ENCODE data around the gene PRM3.

Gene PRM3

GRCh38 chr16:11272921-11273720 is at the start of gene PRM3:
TSS of gene PRM3 (minus strand) at chr16:11273629. CDS start at chr16:11273595, 34 bp downstream.
- no peak for DNase-seq

- DNase-seq = no peak
Measured at GRCh38 chr16:11322823-11323222, 49.4 kb upstream of the PRM3 start.

GRCh38 chr16:11321662-11322061 is 48.2 kb upstream of the PRM3 start:
- no peak for DNase-seq

- DNase-seq = no peak
Measured at GRCh38 chr16:11320170-11320569, 46.7 kb upstream of the PRM3 start.

GRCh38 chr16:11319529-11320146 is 46.2 kb upstream of the PRM3 start:
- no peak for DNase-seq

- DNase-seq = no peak
Measured at GRCh38 chr16:11318817-11319216, 45.4 kb upstream of the PRM3 start.

- no peak for DNase-seq
Measured at GRCh38 chr16:11316331-11317015, 43.0 kb upstream of the PRM3 start.

- no peak for DNase-seq
Measured at GRCh38 chr16:11315510-11315909, 42.1 kb upstream of the PRM3 start.

- no peak for DNase-seq
Measured at GRCh38 chr16:11314309-11314894, 41.0 kb upstream of the PRM3 start.

GRCh38 chr16:11313493-11314308 is 40.3 kb upstream of the PRM3 start:
- DNase-seq = no peak

GRCh38 chr16:11312718-11313492 is 39.5 kb upstream of the PRM3 start:
- DNase-seq = peak; percentile 39

- DNase-seq = peak; percentile 79
Measured at GRCh38 chr16:11310997-11311561, 37.6 kb upstream of the PRM3 start.

- DNase-seq = no peak
Measured at GRCh38 chr16:11310634-11310977, 37.2 kb upstream of the PRM3 start.

- DNase-seq = no peak
Measured at GRCh38 chr16:11309895-11310633, 36.6 kb upstream of the PRM3 start.

- no peak for DNase-seq
Measured at GRCh38 chr16:11308493-11309283, 35.3 kb upstream of the PRM3 start.

GRCh38 chr16:11307639-11308492 is 34.4 kb upstream of the PRM3 start:
- no peak for DNase-seq

- DNase-seq = peak; percentile 91
Measured at GRCh38 chr16:11306997-11307638, 33.7 kb upstream of the PRM3 start.

- no peak for DNase-seq
Measured at GRCh38 chr16:11306381-11306780, 33.0 kb upstream of the PRM3 start.
